ENCODE data around the gene ERI2. TPM values are rescaled to one million over a fixed set of nuclear protein-coding genes. Genes with fewer than 3 reads are reported as not detected.
"Not testable (repeated sequence)": the region's sequence is repeated elsewhere in the genome, so short reads cannot be mapped to it uniquely, and the experiment has no call there.

The ERI2 gene
- total RNA-seq, 1 donor from 2014 or later, result 7.1 TPM

DNA sequence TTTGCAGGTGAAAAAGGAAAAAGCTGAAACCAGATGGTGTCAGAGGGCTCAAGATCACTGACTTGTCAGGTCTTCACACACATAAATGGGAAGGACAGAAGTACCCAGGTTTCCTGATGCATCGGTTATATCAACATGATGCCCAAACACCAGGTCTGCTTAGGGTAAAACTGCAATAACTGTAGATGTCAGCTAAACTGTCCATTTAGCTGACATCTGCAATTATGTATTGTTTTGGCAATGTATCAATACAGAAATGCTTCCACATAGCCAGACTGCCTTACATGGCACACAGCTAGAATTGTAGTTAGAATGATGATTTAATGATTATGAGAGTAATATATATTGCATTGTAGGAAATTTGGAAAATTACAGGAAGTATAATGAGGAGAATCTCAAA is 37.5 kb downstream of the ERI2 start:
- no peak for DNase-seq (ENCODE audit: low spot score)
- Mint-ChIP-seq H3K27ac (ENCODE audit: unreplicated experiment) (no peak overlapping the region), H3K4me3 (ENCODE audit: unreplicated experiment) (no peak overlapping the region), H3K9me3 (ENCODE audit: unreplicated experiment) (no peaks in the 10 kb centered on the region), H3K27me3 (ENCODE audit: unreplicated experiment) (no peaks in the 10 kb centered on the region), H3K4me1 (ENCODE audit: unreplicated experiment) (no peaks in the 10 kb centered on the region), H3K36me3 (ENCODE audit: low read depth, unreplicated experiment) (no peaks in the 10 kb centered on the region)
- TF ChIP-seq, protein P1, sequence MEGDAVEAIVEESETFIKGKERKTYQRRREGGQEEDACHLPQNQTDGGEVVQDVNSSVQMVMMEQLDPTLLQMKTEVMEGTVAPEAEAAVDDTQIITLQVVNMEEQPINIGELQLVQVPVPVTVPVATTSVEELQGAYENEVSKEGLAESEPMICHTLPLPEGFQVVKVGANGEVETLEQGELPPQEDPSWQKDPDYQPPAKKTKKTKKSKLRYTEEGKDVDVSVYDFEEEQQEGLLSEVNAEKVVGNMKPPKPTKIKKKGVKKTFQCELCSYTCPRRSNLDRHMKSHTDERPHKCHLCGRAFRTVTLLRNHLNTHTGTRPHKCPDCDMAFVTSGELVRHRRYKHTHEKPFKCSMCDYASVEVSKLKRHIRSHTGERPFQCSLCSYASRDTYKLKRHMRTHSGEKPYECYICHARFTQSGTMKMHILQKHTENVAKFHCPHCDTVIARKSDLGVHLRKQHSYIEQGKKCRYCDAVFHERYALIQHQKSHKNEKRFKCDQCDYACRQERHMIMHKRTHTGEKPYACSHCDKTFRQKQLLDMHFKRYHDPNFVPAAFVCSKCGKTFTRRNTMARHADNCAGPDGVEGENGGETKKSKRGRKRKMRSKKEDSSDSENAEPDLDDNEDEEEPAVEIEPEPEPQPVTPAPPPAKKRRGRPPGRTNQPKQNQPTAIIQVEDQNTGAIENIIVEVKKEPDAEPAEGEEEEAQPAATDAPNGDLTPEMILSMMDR (IDR thresholded peaks at IDR 0.05; ENCODE audit: unreplicated experiment), result no peak

DNA sequence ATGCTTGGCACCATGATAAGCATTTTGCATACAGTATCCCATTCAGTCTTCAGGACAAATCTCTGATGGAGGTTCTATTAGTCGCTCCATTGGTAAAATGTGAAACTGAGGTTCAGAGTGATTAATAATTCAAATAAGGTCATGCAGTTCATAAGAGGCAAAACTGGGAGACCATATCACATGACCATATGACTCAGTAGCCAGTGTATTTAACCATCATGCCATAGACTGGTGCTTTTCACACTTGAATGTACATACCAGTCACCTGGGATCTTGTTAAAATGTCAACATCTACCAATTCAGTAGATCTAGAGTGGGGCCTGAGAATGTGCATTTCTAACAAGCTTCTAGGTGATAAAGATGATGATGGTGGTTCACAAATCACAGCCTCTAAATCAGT is 38.2 kb downstream of the ERI2 start:
- Mint-ChIP-seq H3K4me3 (ENCODE audit: unreplicated experiment) (no peak overlapping the region), H3K9me3 (ENCODE audit: unreplicated experiment) (no peaks in the 10 kb centered on the region), H3K27ac (ENCODE audit: unreplicated experiment) (no peak overlapping the region), H3K36me3 (ENCODE audit: low read depth, unreplicated experiment) (no peaks in the 10 kb centered on the region), H3K27me3 (ENCODE audit: unreplicated experiment) (no peaks in the 10 kb centered on the region), H3K4me1 (ENCODE audit: unreplicated experiment) (no peaks in the 10 kb centered on the region)
- TF ChIP-seq, protein P1 (IDR thresholded peaks at IDR 0.05; ENCODE audit: unreplicated experiment), result no peak
- DNase-seq (ENCODE audit: low spot score), result no peak

DNA sequence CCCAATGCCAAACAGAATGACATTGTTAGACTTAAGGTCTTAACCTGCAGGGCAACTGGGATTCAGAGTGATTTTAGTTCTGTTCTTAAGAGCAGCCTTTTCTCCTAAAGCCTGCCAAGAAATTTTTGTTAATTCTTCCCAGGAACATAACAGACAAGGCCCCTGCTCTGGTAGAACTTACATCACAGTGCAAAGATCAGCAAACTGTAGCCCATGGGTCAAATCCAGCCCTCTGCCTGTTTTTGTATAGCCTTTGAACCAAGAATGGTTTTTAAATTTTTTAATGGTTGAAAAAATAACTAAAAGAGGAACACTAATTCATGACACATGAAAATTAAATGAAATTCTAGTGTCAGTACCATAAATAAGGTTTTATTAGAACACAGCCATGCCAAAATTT is 38.7 kb downstream of the ERI2 start:
- Mint-ChIP-seq H3K27me3 (ENCODE audit: unreplicated experiment) (no peaks in the 10 kb centered on the region), H3K4me1 (ENCODE audit: unreplicated experiment) (no peaks in the 10 kb centered on the region), H3K4me3 (ENCODE audit: unreplicated experiment) (no peak overlapping the region), H3K9me3 (ENCODE audit: unreplicated experiment) (no peaks in the 10 kb centered on the region), H3K36me3 (ENCODE audit: low read depth, unreplicated experiment) (no peaks in the 10 kb centered on the region), H3K27ac (ENCODE audit: unreplicated experiment) (no peak overlapping the region)
- TF ChIP-seq, protein P1 (IDR thresholded peaks at IDR 0.05; ENCODE audit: unreplicated experiment), result no peak
- no peak for DNase-seq (ENCODE audit: low spot score)

DNA sequence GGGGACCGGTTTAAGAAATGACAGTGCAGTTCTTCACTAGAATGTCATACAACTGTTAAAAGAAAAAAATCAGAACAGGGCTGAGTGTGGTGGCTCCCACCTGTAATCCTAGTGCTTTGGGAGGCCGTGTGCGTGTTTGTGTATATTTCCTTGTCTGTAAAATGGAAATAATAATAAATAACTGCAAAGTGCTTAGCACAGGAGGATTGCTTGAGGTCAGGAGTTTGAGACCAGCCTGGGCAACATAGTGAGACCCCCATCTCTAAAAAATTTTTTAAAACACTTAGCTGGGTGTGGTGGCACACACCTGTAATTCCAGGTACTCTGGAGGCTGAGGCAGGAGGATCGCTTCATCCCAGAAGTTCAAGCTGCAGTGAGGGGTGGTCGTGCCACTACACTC is 40.0 kb downstream of the ERI2 start:
- H3K4me1 Mint-ChIP-seq (ENCODE audit: unreplicated experiment), result no peaks in the 10 kb centered on the region

DNA sequence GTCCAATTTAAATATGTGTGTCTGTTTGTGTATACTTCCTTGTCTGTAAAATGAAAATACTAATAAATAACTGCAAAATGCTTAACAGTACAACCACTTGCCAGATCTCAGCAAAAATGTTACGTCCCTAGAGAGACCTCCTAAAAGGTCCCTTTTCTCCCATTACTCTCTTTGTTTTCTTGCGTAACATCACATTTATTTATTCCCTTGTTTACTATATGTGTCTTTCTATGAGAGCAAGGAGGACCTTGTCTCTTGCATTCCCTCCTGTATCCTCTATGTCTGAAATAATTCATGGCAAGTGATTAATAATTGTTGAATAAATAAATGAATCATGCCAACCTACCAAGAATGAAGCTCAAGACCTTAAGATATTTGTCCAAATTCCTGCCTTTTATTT is 40.5 kb downstream of the ERI2 start:
- Mint-ChIP-seq H3K4me1 (ENCODE audit: unreplicated experiment) (no peaks in the 10 kb centered on the region), H3K36me3 (ENCODE audit: low read depth, unreplicated experiment) (no peaks in the 10 kb centered on the region), H3K4me3 (ENCODE audit: unreplicated experiment) (no peak overlapping the region), H3K9me3 (ENCODE audit: unreplicated experiment) (no peaks in the 10 kb centered on the region), H3K27me3 (ENCODE audit: unreplicated experiment) (no peaks in the 10 kb centered on the region), H3K27ac (ENCODE audit: unreplicated experiment) (no peak overlapping the region)
- TF ChIP-seq, protein P1 (IDR thresholded peaks at IDR 0.05; ENCODE audit: unreplicated experiment), result no peak
- DNase-seq (ENCODE audit: low spot score), result no peak

More for the DNA sequence above, 40.0 kb downstream of the ERI2 start:
- Mint-ChIP-seq H3K9me3 (ENCODE audit: unreplicated experiment) (no peaks in the 10 kb centered on the region), H3K4me3 (ENCODE audit: unreplicated experiment) (no peak overlapping the region), H3K27ac (ENCODE audit: unreplicated experiment) (no peak overlapping the region), H3K27me3 (ENCODE audit: unreplicated experiment) (no peaks in the 10 kb centered on the region), H3K36me3 (ENCODE audit: low read depth, unreplicated experiment) (no peaks in the 10 kb centered on the region)
- TF ChIP-seq, protein P1 (IDR thresholded peaks at IDR 0.05; ENCODE audit: unreplicated experiment), result no peak
- no peak for DNase-seq (ENCODE audit: low spot score)

DNA sequence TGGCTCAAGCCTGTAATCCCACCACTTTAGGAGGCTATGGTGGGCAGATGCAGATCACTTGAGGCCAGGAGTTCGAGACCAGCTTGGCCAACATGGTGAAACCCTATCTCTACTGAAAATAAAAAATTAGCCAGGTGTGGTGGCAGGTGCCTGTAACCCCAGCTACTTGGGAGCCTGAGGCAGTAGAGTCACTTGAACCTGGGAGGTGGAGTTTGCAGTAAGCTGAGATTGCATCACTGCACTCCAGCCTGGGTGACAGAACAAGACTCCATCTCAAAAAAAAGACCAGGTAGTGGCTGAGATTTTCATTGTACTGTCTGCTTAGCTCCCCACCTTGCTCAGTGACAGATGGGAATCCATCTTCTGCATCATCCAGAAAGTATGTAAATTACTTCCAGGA is 41.8 kb downstream of the ERI2 start:
- H3K4me3 Mint-ChIP-seq (ENCODE audit: unreplicated experiment); H3K36me3 Mint-ChIP-seq (ENCODE audit: low read depth, unreplicated experiment); DNase-seq (ENCODE audit: low spot score); H3K27me3 Mint-ChIP-seq (ENCODE audit: unreplicated experiment); H3K4me1 Mint-ChIP-seq (ENCODE audit: unreplicated experiment); H3K27ac Mint-ChIP-seq (ENCODE audit: unreplicated experiment); H3K9me3 Mint-ChIP-seq (ENCODE audit: unreplicated experiment): not testable (repeated sequence)
